Naive thymus-derived CD4-positive, alpha-beta T cell (primary cell): ENCODE measurements around the gene LSAMP. TPM values are rescaled to one million over a fixed set of nuclear protein-coding genes. Genes with fewer than 3 reads are reported as not detected.

Experiments used
- ATAC-seq: fragments of 150-1000 bp; cut with Tn5 transposase; 2 replicates; pipeline ENCODE4 v1.10.0; 2021; ENCODE audit warnings: mild to moderate bottlenecking, moderate library complexity
- CTCF ChIA-PET: fragments of 350-600 bp; sonication (Branson Sonifier 250); formaldehyde crosslinking; loops from one replicate; lab custom pipeline; 2021; ENCODE audit warnings: antibody characterized with exemption; lab: Charles Lee
- POLR2A ChIA-PET: fragments of 350-600 bp; sonication (Branson Sonifier 250); formaldehyde crosslinking; loops from one replicate; lab custom pipeline; 2021; ENCODE audit warnings: antibody characterized with exemption, inconsistent platforms; lab: Charles Lee
- DNase-seq, 9 donors: peaks; one replicate each; pipeline versions ENCODE4 v3.0.0 to v3.0.0-alpha.2; 2020 to 2022; ENCODE audit warnings: mixed read lengths in 1 of 9
- H3K27ac ChIP-seq: one replicate; pipeline ENCODE4 v1.7.0; 2013; ENCODE audit warnings: mild to moderate bottlenecking, low read depth, low read length, moderate library complexity
- H3K27me3 ChIP-seq, 2 donors: one replicate each; pipeline ENCODE4 v1.7.0; 2013; ENCODE audit warnings: low read length in 2 of 2, mild to moderate bottlenecking in 2 of 2, moderate library complexity in 2 of 2; ENCODE audit not compliant: control insufficient read depth in 2 of 2, insufficient read depth in 2 of 2
- H3K36me3 ChIP-seq, 3 experiments: 1 replicate in 2 of 3; 2 replicates in 1 of 3; pipeline ENCODE4 v1.7.0; 2013; ENCODE audit warnings: low read length in 3 of 3, mild to moderate bottlenecking in 3 of 3, moderate library complexity in 1 of 3; ENCODE audit not compliant: insufficient read depth in 3 of 3, control insufficient read depth in 2 of 3
- H3K4me1 ChIP-seq, 2 donors: one replicate each; pipeline ENCODE4 v1.7.0; 2013; ENCODE audit warnings: low read length in 2 of 2, mild to moderate bottlenecking in 2 of 2, moderate library complexity in 1 of 2; ENCODE audit not compliant: control insufficient read depth in 2 of 2, insufficient read depth in 2 of 2
- H3K4me3 ChIP-seq: 2 replicates; pipeline ENCODE4 v1.7.0; 2013; ENCODE audit warnings: mild to moderate bottlenecking, low read length
- H3K9me3 ChIP-seq, 3 experiments: 1 replicate in 2 of 3; 2 replicates in 1 of 3; pipeline ENCODE4 v1.7.0; 2013; ENCODE audit warnings: low read length in 3 of 3; ENCODE audit not compliant: control insufficient read depth in 2 of 3
- H3K27ac Mint-ChIP-seq, 9 donors: one replicate each; pipeline ENCODE4 v1.8.0; 2020 to 2022; ENCODE audit warnings: mixed read lengths in 9 of 9, mild to moderate bottlenecking in 8 of 9, moderate library complexity in 5 of 9, inconsistent platforms in 2 of 9
- H3K27me3 Mint-ChIP-seq, 5 donors: one replicate each; pipeline ENCODE4 v1.8.0; 2021 to 2022; ENCODE audit warnings: mixed read lengths in 5 of 5, mild to moderate bottlenecking in 1 of 5
- H3K36me3 Mint-ChIP-seq, 5 donors: one replicate each; pipeline ENCODE4 v1.8.0; 2020 to 2022; ENCODE audit warnings: mixed read lengths in 5 of 5, mild to moderate bottlenecking in 3 of 5, inconsistent platforms in 1 of 5
- H3K4me1 Mint-ChIP-seq, 7 donors: one replicate each; pipeline ENCODE4 v1.8.0; 2020 to 2022; ENCODE audit warnings: mixed read lengths in 7 of 7, mild to moderate bottlenecking in 3 of 7, inconsistent platforms in 1 of 7
- H3K4me3 Mint-ChIP-seq, 10 donors: one replicate each; pipeline ENCODE4 v1.8.0; 2020 to 2022; ENCODE audit warnings: mild to moderate bottlenecking in 10 of 10, mixed read lengths in 10 of 10, moderate library complexity in 6 of 10, inconsistent platforms in 2 of 10
- H3K9me3 Mint-ChIP-seq, 11 donors: one replicate each; pipeline ENCODE4 v1.8.0; 2020 to 2022; ENCODE audit warnings: mixed read lengths in 11 of 11, mild to moderate bottlenecking in 4 of 11, inconsistent platforms in 1 of 11, moderate library complexity in 1 of 11
- intact Hi-C, 2 donors: fragments of 100-400 bp; cut with micrococcal nuclease; formaldehyde crosslinking; loops; one replicate each; pipeline ENCODE4 v1.15.1; 2023
- polyA plus RNA-seq, 2 donors: library from polyadenylated mRNA; unstranded; fragments of 300-500 nt; fragmentation: Illumina TruSeq; gene quantifications; one replicate each; pipeline ENCODE4 v1.2.3, GENCODE V29; 2021
- total RNA-seq, 6 experiments: library from RNA in 5 of 6; stranded (reverse) in 5 of 6; gene quantifications; 1 replicate in 5 of 6; 2 replicates in 1 of 6; pipeline ENCODE4 v1.2.3 and lab custom pipeline; 2021 to 2026

The LSAMP gene
- total and polyA plus RNA-seq, 7 experiments from 2014 or later = not detected

DNA sequence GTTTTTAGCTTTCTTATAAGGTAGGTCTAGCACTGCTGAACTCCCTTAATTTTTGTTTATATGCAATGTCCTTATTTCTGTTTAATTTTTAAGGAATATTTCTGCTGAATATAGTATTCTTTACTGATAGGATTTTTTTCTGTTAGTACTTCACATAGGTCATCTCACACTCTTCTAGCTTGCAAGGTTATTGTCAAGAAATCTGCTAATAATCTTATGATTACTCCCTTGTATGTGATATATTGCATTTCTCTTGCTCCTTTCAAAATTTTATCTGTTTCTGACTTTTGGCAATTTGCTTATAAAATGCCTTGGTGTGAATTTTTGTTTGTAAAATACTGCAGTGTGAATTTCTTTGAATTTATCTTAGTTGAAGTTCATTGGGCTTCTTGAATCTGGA is 523.6 kb downstream of the LSAMP start:
- Histone ChIP-seq H3K36me3 (no peaks in the 10 kb centered on the region), H3K4me1 (no peaks in the 10 kb centered on the region), H3K4me3 (no peak overlapping the region), H3K9me3 (no peaks in the 10 kb centered on the region), H3K27ac (no peak overlapping the region), H3K27me3 (no peaks in the 10 kb centered on the region)
- Mint-ChIP-seq H3K4me3 (no peak overlapping the region), H3K27ac (no peak overlapping the region), H3K4me1 (no peaks in the 10 kb centered on the region), H3K9me3 (peaks cover 0 to 25% (median 13%) of the 10 kb centered on the region in 11 donors), H3K36me3 (no peaks in the 10 kb centered on the region), H3K27me3 (peaks cover 0 to 4% (median 0%) of the 10 kb centered on the region in 5 donors)
- no peak for ATAC-seq
- no peak for DNase-seq
- intact Hi-C loops = no loop called here
- CTCF ChIA-PET = no interaction called here
- POLR2A ChIA-PET = no interaction called here

GRCh38 chr3:115918900-115919299 is 526.4 kb downstream of the LSAMP start:
- Mint-ChIP-seq H3K27ac (no peak overlapping the region), H3K4me1 (no peaks in the 10 kb centered on the region), H3K9me3 (peaks cover 0 to 26% (median 12%) of the 10 kb centered on the region in 11 donors), H3K4me3 (no peak overlapping the region), H3K36me3 (no peaks in the 10 kb centered on the region), H3K27me3 (peaks cover 0 to 16% (median 0%) of the 10 kb centered on the region in 5 donors)
- no peak overlapping the region for H3K4me3 ChIP-seq
- intact Hi-C loops = no loop called here
- H3K27ac ChIP-seq = no peak overlapping the region
- H3K4me1 ChIP-seq = no peaks in the 10 kb centered on the region
- POLR2A ChIA-PET = no interaction called here
- H3K27me3 ChIP-seq = no peaks in the 10 kb centered on the region
- ATAC-seq (no peak), DNase-seq (no peak)
- CTCF ChIA-PET = no interaction called here
- H3K9me3 ChIP-seq = no peaks in the 10 kb centered on the region
- H3K36me3 ChIP-seq = no peaks in the 10 kb centered on the region

DNA sequence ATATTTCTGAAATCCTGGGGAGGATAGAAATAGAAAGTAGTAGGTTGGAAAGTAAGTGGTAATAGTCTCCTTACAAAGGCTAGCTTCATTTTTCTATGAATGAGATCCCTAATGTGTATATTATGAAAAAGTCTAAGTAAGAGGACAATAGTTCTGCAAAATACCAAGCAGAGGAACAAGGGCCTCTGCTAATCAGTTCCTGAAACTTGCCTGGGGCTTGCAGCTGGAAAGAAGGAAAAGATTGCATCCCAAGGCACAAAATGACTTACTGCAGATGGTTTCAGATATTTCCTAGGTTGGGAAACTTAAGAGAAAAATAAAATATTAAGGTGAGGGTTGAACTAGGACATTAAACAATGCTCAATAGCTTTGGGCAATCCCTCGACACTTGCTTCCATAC is 528.4 kb downstream of the LSAMP start:
- H3K27ac ChIP-seq = no peak overlapping the region
- ATAC-seq (no peak), DNase-seq (no peak)
- H3K9me3 ChIP-seq = no peaks in the 10 kb centered on the region
- H3K27me3 Mint-ChIP-seq = peaks cover 0 to 22% (median 7%) of the 10 kb centered on the region in 5 donors
- intact Hi-C loops = no loop called here
- H3K36me3 Mint-ChIP-seq = no peaks in the 10 kb centered on the region
- ChIA-PET CTCF (no interaction called here), POLR2A (no interaction called here)
- no peaks in the 10 kb centered on the region for H3K4me1 ChIP-seq
- no peaks in the 10 kb centered on the region for H3K4me1 Mint-ChIP-seq
- H3K9me3 Mint-ChIP-seq = peaks cover 0 to 16% (median 6%) of the 10 kb centered on the region in 11 donors
- H3K4me3 ChIP-seq = no peak overlapping the region
- H3K27me3 ChIP-seq = no peaks in the 10 kb centered on the region
- no peaks in the 10 kb centered on the region for H3K36me3 ChIP-seq
- no peak overlapping the region for H3K4me3 Mint-ChIP-seq
- H3K27ac Mint-ChIP-seq = no peak overlapping the region

DNA sequence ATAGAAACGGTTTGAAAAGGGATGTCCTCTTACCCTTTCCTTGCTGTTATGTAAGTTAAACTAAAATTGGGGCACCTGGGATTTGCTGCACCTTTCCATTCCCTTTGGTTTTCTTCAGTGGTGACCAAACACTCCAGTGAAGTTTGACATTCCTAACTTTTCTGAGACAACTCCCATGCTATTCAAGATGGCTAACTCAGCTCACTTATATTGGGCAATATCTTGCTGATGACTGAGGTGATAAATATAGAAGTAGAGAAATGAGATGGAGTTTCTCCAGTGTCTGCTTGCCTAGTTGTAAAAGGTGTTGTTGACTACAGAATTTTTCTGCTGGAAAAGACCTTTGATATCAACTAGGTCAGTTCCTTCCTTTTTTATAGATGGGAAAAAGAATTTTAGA is 530.2 kb downstream of the LSAMP start:
- ATAC-seq = no peak
- Mint-ChIP-seq H3K27me3 (peaks cover 0 to 22% (median 9%) of the 10 kb centered on the region in 5 donors), H3K36me3 (no peaks in the 10 kb centered on the region), H3K27ac (no peak overlapping the region), H3K9me3 (peaks cover 0 to 6% (median 2%) of the 10 kb centered on the region in 11 donors), H3K4me1 (no peaks in the 10 kb centered on the region), H3K4me3 (no peak overlapping the region)
- DNase-seq = no peak
- H3K9me3 ChIP-seq = no peaks in the 10 kb centered on the region
- no peak overlapping the region for H3K4me3 ChIP-seq
- CTCF ChIA-PET = no interaction called here
- H3K27me3 ChIP-seq = no peaks in the 10 kb centered on the region
- intact Hi-C loops = no loop called here
- H3K4me1 ChIP-seq = no peaks in the 10 kb centered on the region
- H3K36me3 ChIP-seq = no peaks in the 10 kb centered on the region
- H3K27ac ChIP-seq = no peak overlapping the region
- POLR2A ChIA-PET = no interaction called here

DNA sequence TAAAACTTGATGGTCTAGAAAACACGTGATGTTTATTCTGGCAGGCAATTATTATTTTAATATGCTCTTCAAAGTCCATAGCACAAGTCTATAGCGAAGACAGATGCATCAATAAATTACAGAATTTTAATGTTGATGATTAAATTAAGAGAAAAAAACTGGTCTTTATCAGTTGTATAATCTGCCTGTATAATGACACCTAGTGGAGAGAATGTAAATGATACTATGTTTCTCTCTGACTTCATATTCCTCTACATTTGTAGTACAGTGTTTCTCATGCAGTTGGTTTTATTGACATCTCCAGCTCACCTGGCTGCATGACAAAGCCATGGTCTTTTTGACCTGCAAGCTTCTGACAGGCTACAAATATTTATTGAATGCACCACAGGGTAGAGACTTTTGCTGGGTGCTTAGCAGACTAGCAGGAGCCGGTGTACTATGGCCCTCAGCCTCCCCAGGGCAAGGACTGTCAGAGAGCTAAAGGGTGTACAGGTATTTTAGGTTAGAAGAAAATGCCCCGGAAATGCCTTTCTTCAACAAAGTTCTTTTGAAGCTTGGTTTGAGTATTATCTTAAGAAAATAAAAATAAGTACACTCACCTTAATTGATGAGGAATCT is 532.1 kb downstream of the LSAMP start:
- DNase-seq (no peak), ATAC-seq (no peak)
- POLR2A ChIA-PET = no interaction called here
- Mint-ChIP-seq H3K4me1 (no peaks in the 10 kb centered on the region), H3K27me3 (peaks cover 0 to 22% (median 15%) of the 10 kb centered on the region in 5 donors), H3K9me3 (peaks cover 0 to 3% (median 0%) of the 10 kb centered on the region in 11 donors), H3K27ac (no peak overlapping the region), H3K36me3 (no peaks in the 10 kb centered on the region), H3K4me3 (no peak overlapping the region)
- Histone ChIP-seq H3K9me3 (no peaks in the 10 kb centered on the region), H3K27ac (no peak overlapping the region), H3K36me3 (no peaks in the 10 kb centered on the region), H3K27me3 (no peaks in the 10 kb centered on the region), H3K4me3 (no peak overlapping the region), H3K4me1 (no peaks in the 10 kb centered on the region)
- CTCF ChIA-PET = interaction anchor here (0.6 kb wide), 1 partner anchor 25 kb away, joined by 4 read pairs; no protein-coding TSS in a partner anchor
- intact Hi-C loops = no loop called here

- intact Hi-C loops = no loop called here
- no peak overlapping the region for H3K4me3 Mint-ChIP-seq
- H3K9me3 ChIP-seq = no peaks in the 10 kb centered on the region
- no peaks in the 10 kb centered on the region for H3K36me3 Mint-ChIP-seq
- ChIA-PET CTCF (no interaction called here), POLR2A (no interaction called here)
- no peak overlapping the region for H3K27ac ChIP-seq
- no peaks in the 10 kb centered on the region for H3K36me3 ChIP-seq
- peaks cover 0 to 3% (median 0%) of the 10 kb centered on the region in 11 donors for H3K9me3 Mint-ChIP-seq
- H3K27me3 Mint-ChIP-seq = peaks cover 0 to 22% (median 15%) of the 10 kb centered on the region in 5 donors
- ATAC-seq (no peak), DNase-seq (no peak)
- H3K27me3 ChIP-seq = no peaks in the 10 kb centered on the region
- H3K27ac Mint-ChIP-seq = no peak overlapping the region
- H3K4me1 Mint-ChIP-seq = no peaks in the 10 kb centered on the region
- no peaks in the 10 kb centered on the region for H3K4me1 ChIP-seq
- no peak overlapping the region for H3K4me3 ChIP-seq
Measured at GRCh38 chr3:115912372-115912771, 532.9 kb downstream of the LSAMP start.

DNA sequence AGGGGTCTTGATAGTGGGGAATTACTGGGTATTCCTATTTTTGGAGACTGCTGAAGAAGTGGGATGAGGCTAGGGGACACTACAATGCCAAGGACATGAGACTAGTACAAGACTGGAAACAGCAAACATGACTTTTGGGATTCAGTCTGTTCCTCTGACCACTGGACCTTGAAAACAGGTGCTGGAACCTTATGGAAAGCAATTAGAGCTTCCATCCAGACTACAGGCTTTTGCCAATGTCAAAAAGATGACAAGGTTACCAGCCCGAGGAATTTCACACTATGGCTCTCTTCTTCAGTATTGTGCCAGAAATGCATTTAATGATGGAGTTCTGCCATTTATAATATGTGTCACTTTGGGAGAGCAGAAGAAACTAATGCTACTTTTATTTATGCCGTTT is 539.4 kb downstream of the LSAMP start:
- Mint-ChIP-seq H3K27ac (no peak overlapping the region), H3K36me3 (no peaks in the 10 kb centered on the region), H3K27me3 (peaks cover 0 to 14% (median 5%) of the 10 kb centered on the region in 5 donors), H3K4me3 (no peak overlapping the region), H3K9me3 (peaks cover 0 to 7% (median 0%) of the 10 kb centered on the region in 11 donors), H3K4me1 (no peaks in the 10 kb centered on the region)
- Histone ChIP-seq H3K27me3 (no peaks in the 10 kb centered on the region), H3K4me1 (no peaks in the 10 kb centered on the region), H3K9me3 (no peaks in the 10 kb centered on the region), H3K4me3 (no peak overlapping the region), H3K27ac (no peak overlapping the region), H3K36me3 (no peaks in the 10 kb centered on the region)
- ChIA-PET CTCF (no interaction called here), POLR2A (no interaction called here)
- ATAC-seq (no peak), DNase-seq (no peak)
- intact Hi-C loops = no loop called here
